Measurements from ENCODE around the gene GMPPA. TPM values are rescaled to one million over a fixed set of nuclear protein-coding genes. Genes with fewer than 3 reads are reported as not detected.

Gene GMPPA
- total RNA-seq: 10 to 100 TPM; 18.8 to 48.9 TPM
- 10 to 100 TPM; 30.7 to 46.6 TPM for polyA plus RNA-seq
- long read RNA-seq, donor 1, partial matches to known transcripts: 0 of 2 reads
- long read RNA-seq, donor 1, other reads (novel, unspliced or antisense): 0 of 2 reads
- long read RNA-seq, donor 2, partial matches to known transcripts: 0 of 1 reads
- long read RNA-seq, donor 2, other reads (novel, unspliced or antisense): 0 of 1 reads
- long read RNA-seq, donor 3, partial matches to known transcripts: 0 of 3 reads
- long read RNA-seq, donor 3, other reads (novel, unspliced or antisense): 0 of 3 reads
- long read RNA-seq, donor 4, partial matches to known transcripts: 0 of 2 reads
- long read RNA-seq, donor 4, other reads (novel, unspliced or antisense): 0 of 2 reads
- long read RNA-seq, donor 5, partial matches to known transcripts: 0 of 6 reads
- long read RNA-seq, donor 5, other reads (novel, unspliced or antisense): 0 of 6 reads

GRCh38 chr2:219498280-219499057 is at the start of gene GMPPA:
TSS of gene GMPPA (plus strand) at chr2:219498891. CDS start at chr2:219499976, 1,085 bp downstream.
- Histone ChIP-seq H3K9ac (ENCODE audit: insufficient read depth in 1 of 2, low read length in 2 of 2) (peak within 1 kb of the TSS; percentile 4 to 71), H3K36me3 (ENCODE audit: control insufficient read depth in 4 of 4, insufficient read depth in 4 of 4, low read length in 4 of 4) (peaks cover 0 to 5% (median 0%) of the 10 kb centered on the region in 4 donors), H3K4me3 (peak within 1 kb of the TSS; percentile 67), H3K9me3 (ENCODE audit: control insufficient read depth in 4 of 4, insufficient read depth in 3 of 4, low read length in 3 of 4) (peaks cover 0 to 5% (median 0%) of the 10 kb centered on the region in 4 donors), H3K4me1 (ENCODE audit: control insufficient read depth in 5 of 5, insufficient read depth in 5 of 5, low read length in 5 of 5) (peaks cover 0 to 49% (median 16%) of the 10 kb centered on the region in 5 donors), H3K27me3 (ENCODE audit: control insufficient read depth in 3 of 3, insufficient read depth in 3 of 3, low read length in 2 of 3) (peaks cover 0 to 43% (median 23%) of the 10 kb centered on the region in 3 donors), H3K27ac (ENCODE audit: low read depth in 1 of 2, low read length in 1 of 2) (peak within 1 kb of the TSS; percentile 88 to 96)
- peak; percentile 98 to 99 (median 99) for DNase-seq
- peak; percentile 94 for ATAC-seq (ENCODE audit: insufficient read depth, low FRiP score)
- WGBS, 2 donors: 0% methylated on average over 47 to 49 of the region's 49 CpGs
- no peak for TF ChIP-seq CTCF (IDR thresholded peaks at IDR 0.05; ENCODE audit: control extremely low read depth, extremely low read depth)

GRCh38 chr2:219449609-219450008 is 49.1 kb upstream of the GMPPA start:
- Histone ChIP-seq H3K27ac (ENCODE audit: low read depth in 1 of 2, low read length in 1 of 2) (no peak overlapping the region), H3K36me3 (ENCODE audit: control insufficient read depth in 4 of 4, insufficient read depth in 4 of 4, low read length in 4 of 4) (peaks cover 0 to 7% (median 0%) of the 10 kb centered on the region in 4 donors), H3K27me3 (ENCODE audit: control insufficient read depth in 3 of 3, insufficient read depth in 3 of 3, low read length in 2 of 3) (peaks cover 0 to 20% (median 19%) of the 10 kb centered on the region in 3 donors), H3K9me3 (ENCODE audit: control insufficient read depth in 4 of 4, insufficient read depth in 3 of 4, low read length in 3 of 4) (no peaks in the 10 kb centered on the region), H3K4me1 (ENCODE audit: control insufficient read depth in 5 of 5, insufficient read depth in 5 of 5, low read length in 5 of 5) (peaks cover 0 to 31% (median 5%) of the 10 kb centered on the region in 5 donors), H3K4me3 (no peak overlapping the region), H3K9ac (ENCODE audit: insufficient read depth in 1 of 2, low read length in 2 of 2) (no peak overlapping the region)
- TF ChIP-seq CTCF (IDR thresholded peaks at IDR 0.05; ENCODE audit: control extremely low read depth, extremely low read depth): no peak
- DNase-seq (no peak), ATAC-seq (ENCODE audit: insufficient read depth, low FRiP score) (no peak)
- 81 to 94% methylated on average over 5 of the region's 5 CpGs for WGBS, 2 donors

- Histone ChIP-seq H3K9me3 (ENCODE audit: control insufficient read depth in 4 of 4, insufficient read depth in 3 of 4, low read length in 3 of 4) (no peaks in the 10 kb centered on the region), H3K9ac (ENCODE audit: insufficient read depth in 1 of 2, low read length in 2 of 2) (no peak overlapping the region), H3K36me3 (ENCODE audit: control insufficient read depth in 4 of 4, insufficient read depth in 4 of 4, low read length in 4 of 4) (peaks cover 0 to 7% (median 0%) of the 10 kb centered on the region in 4 donors), H3K27me3 (ENCODE audit: control insufficient read depth in 3 of 3, insufficient read depth in 3 of 3, low read length in 2 of 3) (peaks cover 0 to 19% (median 18%) of the 10 kb centered on the region in 3 donors), H3K4me1 (ENCODE audit: control insufficient read depth in 5 of 5, insufficient read depth in 5 of 5, low read length in 5 of 5) (peaks cover 0 to 27% (median 5%) of the 10 kb centered on the region in 5 donors), H3K27ac (ENCODE audit: low read depth in 1 of 2, low read length in 1 of 2) (peak overlapping the region in 1 of 2 donors; percentile 90), H3K4me3 (no peak overlapping the region)
- TF ChIP-seq CTCF (IDR thresholded peaks at IDR 0.05; ENCODE audit: control extremely low read depth, extremely low read depth): no peak
- WGBS, 2 donors: 78 to 90% methylated on average over 18 of the region's 18 CpGs
- no peak for ATAC-seq (ENCODE audit: insufficient read depth, low FRiP score)
- DNase-seq: peak in 2 of 3 donors; percentile 36 to 46
Observed at GRCh38 chr2:219451661-219452360, 46.9 kb upstream of the GMPPA start.

All from lung (tissue), 16 donors.